Measurements from ENCODE around the gene BANP.

GRCh38 chr16:87918338-87918737 is 32.9 kb upstream of the BANP start:
- TF ChIP-seq, protein P1, sequence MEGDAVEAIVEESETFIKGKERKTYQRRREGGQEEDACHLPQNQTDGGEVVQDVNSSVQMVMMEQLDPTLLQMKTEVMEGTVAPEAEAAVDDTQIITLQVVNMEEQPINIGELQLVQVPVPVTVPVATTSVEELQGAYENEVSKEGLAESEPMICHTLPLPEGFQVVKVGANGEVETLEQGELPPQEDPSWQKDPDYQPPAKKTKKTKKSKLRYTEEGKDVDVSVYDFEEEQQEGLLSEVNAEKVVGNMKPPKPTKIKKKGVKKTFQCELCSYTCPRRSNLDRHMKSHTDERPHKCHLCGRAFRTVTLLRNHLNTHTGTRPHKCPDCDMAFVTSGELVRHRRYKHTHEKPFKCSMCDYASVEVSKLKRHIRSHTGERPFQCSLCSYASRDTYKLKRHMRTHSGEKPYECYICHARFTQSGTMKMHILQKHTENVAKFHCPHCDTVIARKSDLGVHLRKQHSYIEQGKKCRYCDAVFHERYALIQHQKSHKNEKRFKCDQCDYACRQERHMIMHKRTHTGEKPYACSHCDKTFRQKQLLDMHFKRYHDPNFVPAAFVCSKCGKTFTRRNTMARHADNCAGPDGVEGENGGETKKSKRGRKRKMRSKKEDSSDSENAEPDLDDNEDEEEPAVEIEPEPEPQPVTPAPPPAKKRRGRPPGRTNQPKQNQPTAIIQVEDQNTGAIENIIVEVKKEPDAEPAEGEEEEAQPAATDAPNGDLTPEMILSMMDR (IDR thresholded peaks at IDR 0.05): no peak
- TF ChIP-seq POLR2A (IDR thresholded peaks at IDR 0.05): no peak
